ENCODE measurements around the gene ABHD17B. TPM values are rescaled to one million over a fixed set of nuclear protein-coding genes. Genes with fewer than 3 reads are reported as not detected.

ABHD17B gene
- total RNA-seq, 2 donors from 2014 or later, result 6.0 to 9.6 TPM

- intact Hi-C loops (cut with DNase I), result no loop called here
- DNase-seq, result no peak
- ATAC-seq, result no peak
Measured at GRCh38 chr9:71916834-71917534, 6.0 kb upstream of the ABHD17B start.

GRCh38 chr9:71915495-71915894 is 4.5 kb upstream of the ABHD17B start:
- peaks cover 18% of the 10 kb centered on the region for H3K4me1 ChIP-seq
- H3K9me3 ChIP-seq, result no peaks in the 10 kb centered on the region
- H3K27ac ChIP-seq, result no peak overlapping the region
- DNase-seq, result no peak
- no peaks in the 10 kb centered on the region for H3K27me3 ChIP-seq
- ATAC-seq, result no peak
- TF ChIP-seq POLR2A (IDR thresholded peaks at IDR 0.05) (no peak), CTCF (IDR thresholded peaks at IDR 0.05) (no peak)
- no peaks in the 10 kb centered on the region for H3K36me3 ChIP-seq (replicated peaks in 1 of 2; ENCODE audit: insufficient read depth in 1 of 2, low read depth in 2 of 2)
- intact Hi-C loops (cut with DNase I), result no loop called here
- no peak overlapping the region for H3K4me3 ChIP-seq

More at GRCh38 chr9:71916834-71917534, 6.0 kb upstream of the ABHD17B start:
- H3K4me3 ChIP-seq, result no peak overlapping the region
- no peak for TF ChIP-seq CTCF (IDR thresholded peaks at IDR 0.05)
- no peaks in the 10 kb centered on the region for H3K27me3 ChIP-seq
- H3K36me3 ChIP-seq (replicated peaks in 1 of 2; ENCODE audit: insufficient read depth in 1 of 2, low read depth in 2 of 2), result no peaks in the 10 kb centered on the region
- no peaks in the 10 kb centered on the region for H3K9me3 ChIP-seq
- peaks cover 15% of the 10 kb centered on the region for H3K4me1 ChIP-seq
- H3K27ac ChIP-seq, result no peak overlapping the region

GRCh38 chr9:71911908-71912335 is 929 bp upstream of the ABHD17B start:
- intact Hi-C loops (cut with DNase I), result no loop called here
- Histone ChIP-seq H3K4me3 (peak overlapping the region; percentile 49 to 75), H3K36me3 (replicated peaks in 1 of 2; ENCODE audit: insufficient read depth in 1 of 2, low read depth in 2 of 2) (no peaks in the 10 kb centered on the region), H3K27ac (peak overlapping the region; percentile 80 to 96 (median 92)), H3K27me3 (no peaks in the 10 kb centered on the region), H3K9me3 (no peaks in the 10 kb centered on the region), H3K4me1 (peaks cover 45% of the 10 kb centered on the region)
- 0% methylated on average over 9 of the region's 9 CpGs for WGBS, 2 donors
- no peak for ATAC-seq
- no peak for DNase-seq
- TF ChIP-seq CTCF (IDR thresholded peaks at IDR 0.05), result no peak
- no peak for TF ChIP-seq POLR2A (IDR thresholded peaks at IDR 0.05)

- H3K9me3 ChIP-seq, result no peaks in the 10 kb centered on the region
- no peaks in the 10 kb centered on the region for H3K27me3 ChIP-seq
- peaks cover 45% of the 10 kb centered on the region for H3K4me1 ChIP-seq
- H3K27ac ChIP-seq, result peak overlapping the region; percentile 82 to 96 (median 92)
- ATAC-seq, result peak; percentile 38
- H3K4me3 ChIP-seq, result peak overlapping the region; percentile 93 to 97
- H3K36me3 ChIP-seq (replicated peaks in 1 of 2; ENCODE audit: insufficient read depth in 1 of 2, low read depth in 2 of 2), result no peaks in the 10 kb centered on the region
- intact Hi-C loops (cut with DNase I), result no loop called here
- DNase-seq, result no peak
- 0% methylated on average over 49 of the region's 56 CpGs; no CpG with 5 or more reads in 1 of the 2 donors for WGBS, 2 donors
- TF ChIP-seq CTCF (IDR thresholded peaks at IDR 0.05), result no peak
- no peak for TF ChIP-seq POLR2A (IDR thresholded peaks at IDR 0.05)
Measured at GRCh38 chr9:71910650-71911060, 338 bp downstream of the ABHD17B start.

Measured in body of pancreas (tissue), 4 donors.